HEK293 (cell line): Measurements from ENCODE around the gene NCOR1.

ENCODE experiments used
- CTCF ChIP-seq: fragments of 450-650 bp; formaldehyde crosslinking; IDR thresholded peaks from 2 replicates; pipeline ENCODE4 v1.5.1; 2016; ENCODE audit warnings: missing biosample characterization, missing genetic modification characterization
- REST ChIP-seq: fragments of 450-650 bp; formaldehyde crosslinking; IDR thresholded peaks from 2 replicates; pipeline ENCODE4 v1.5.1; 2016; ENCODE audit warnings: missing biosample characterization, missing genetic modification characterization
- TCF7L2 ChIP-seq: IDR thresholded peaks from 2 replicates; pipeline ENCODE4 v1.6.1; 2011; ENCODE audit warnings: low read depth, mild to moderate bottlenecking, inconsistent platforms, low read length, moderate library complexity, borderline replicate concordance
- ZNF488 ChIP-seq: fragments of 450-650 bp; formaldehyde crosslinking; IDR thresholded peaks from 2 replicates; pipeline ENCODE4 v1.5.1; 2016; ENCODE audit warnings: missing biosample characterization, missing genetic modification characterization
- ZNF776 ChIP-seq: fragments of 450-650 bp; formaldehyde crosslinking; IDR thresholded peaks from 2 replicates; pipeline ENCODE4 v1.5.0; 2017; ENCODE audit warnings: missing biosample characterization, missing genetic modification characterization, borderline replicate concordance

- TF ChIP-seq CTCF: no peak
- no peak for TF ChIP-seq TCF7L2
- TF ChIP-seq ZNF488: no peak
- TF ChIP-seq REST (tag by site-specific recombination): no peak
- TF ChIP-seq ZNF776 (tag by site-specific recombination): no peak
These were observed 177.7 kb downstream of the NCOR1 start for GRCh38 chr17:16037636-16038035.
